HL-60/S4 treated with phorbol 12-myristate 13-acetate at 8.2 ng/mL for 4 days and 3 days (cell line): ENCODE results near the gene GPX7.

ENCODE experiments used
- in situ Hi-C: fragments of 300-500 bp; cut with MboI; formaldehyde crosslinking; loops from 2 replicates; pipeline ENCODE4 v1.15.0; 2022; ENCODE audit warnings: low sequenced_read_pairs

GPX7 gene

GRCh38 chr1:52585474-52585873, 16.7 kb upstream of the GPX7 start:
- in situ Hi-C loops, result no loop called here

- in situ Hi-C loops, result no loop called here
Measured at GRCh38 chr1:52588027-52588426, 14.1 kb upstream of the GPX7 start.

GRCh38 chr1:52588535-52588934, 13.6 kb upstream of the GPX7 start:
- in situ Hi-C loops, result no loop called here

- in situ Hi-C loops, result no loop called here
Measured at GRCh38 chr1:52590266-52590665, 11.9 kb upstream of the GPX7 start.

- in situ Hi-C loops, result no loop called here
Measured at GRCh38 chr1:52592637-52593323, 9.4 kb upstream of the GPX7 start.

GRCh38 chr1:52593495-52593894, 8.7 kb upstream of the GPX7 start:
- in situ Hi-C loops, result no loop called here

GRCh38 chr1:52595061-52595460, 7.1 kb upstream of the GPX7 start:
- in situ Hi-C loops, result no loop called here

- in situ Hi-C loops, result no loop called here
Measured at GRCh38 chr1:52597912-52598311, 4.3 kb upstream of the GPX7 start.

- in situ Hi-C loops, result no loop called here
Measured at GRCh38 chr1:52598729-52599128, 3.4 kb upstream of the GPX7 start.

GRCh38 chr1:52599236-52599635, 2.9 kb upstream of the GPX7 start:
- in situ Hi-C loops, result no loop called here

- in situ Hi-C loops, result no loop called here
Measured at GRCh38 chr1:52600533-52601179, 1.5 kb upstream of the GPX7 start.

- in situ Hi-C loops, result no loop called here
Measured at GRCh38 chr1:52601519-52601918, 652 bp upstream of the GPX7 start.

- in situ Hi-C loops, result no loop called here
Measured at GRCh38 chr1:52602856-52603600, 857 bp downstream of the GPX7 start.

GRCh38 chr1:52603630-52604029, 1.5 kb downstream of the GPX7 start:
- in situ Hi-C loops, result no loop called here

- in situ Hi-C loops, result no loop called here
Measured at GRCh38 chr1:52604063-52604770, 2.0 kb downstream of the GPX7 start.

GRCh38 chr1:52613636-52614373, 11.6 kb downstream of the GPX7 start:
- in situ Hi-C loops, result no loop called here

- in situ Hi-C loops, result no loop called here
Measured at GRCh38 chr1:52614671-52615070, 12.5 kb downstream of the GPX7 start.

GRCh38 chr1:52615489-52616042, 13.4 kb downstream of the GPX7 start:
- in situ Hi-C loops, result no loop called here

- in situ Hi-C loops, result no loop called here
Measured at GRCh38 chr1:52621950-52622349, 19.8 kb downstream of the GPX7 start.

GRCh38 chr1:52623812-52624211, 21.6 kb downstream of the GPX7 start:
- in situ Hi-C loops, result no loop called here
